ENCODE results near the gene ASCL2. TPM values are rescaled to one million over a fixed set of nuclear protein-coding genes. Genes with fewer than 3 reads are reported as not detected.

ASCL2 gene
- total and polyA plus RNA-seq, 2 of the 4 experiments (the other 2 are of a cell fraction), result not detected

- DNase-seq (no peak), ATAC-seq (ENCODE audit: low read depth) (no peak)
- Histone ChIP-seq H3K36me3 (ENCODE audit: control insufficient read depth, insufficient read depth, low read length) (no peaks in the 10 kb centered on the region), H3K4me1 (ENCODE audit: control insufficient read depth, insufficient read depth, low read length) (no peaks in the 10 kb centered on the region), H4K5ac (ENCODE audit: low read depth, low read length) (no peak overlapping the region), H3K4me2 (ENCODE audit: low read depth, low read length) (no peak overlapping the region), H3K79me1 (ENCODE audit: low read depth in 1 of 2, low read length in 2 of 2) (no peaks in the 10 kb centered on the region), H3K9ac (ENCODE audit: low read depth, low read length) (no peak overlapping the region), H3K4me3 (ENCODE audit: insufficient read depth, low read depth, low read length) (no peak overlapping the region), H3K27ac (ENCODE audit: insufficient read depth, low read length) (no peak overlapping the region), H3K23ac (ENCODE audit: low read depth, low read length) (no peak overlapping the region), H2BK5ac (ENCODE audit: low read depth, low read length, poor library complexity, severe bottlenecking) (no peak overlapping the region), H3K56ac (ENCODE audit: extremely low read depth, insufficient read depth, low read length) (no peak overlapping the region), H4K20me1 (ENCODE audit: insufficient read depth, low read length) (no peaks in the 10 kb centered on the region), H2BK20ac (ENCODE audit: low read depth, low read length) (no peak overlapping the region), H3K9me3 (ENCODE audit: control insufficient read depth, insufficient read depth, low read length) (no peaks in the 10 kb centered on the region), H2AFZ (replicated peaks; ENCODE audit: low read length, poor library complexity) (no peak overlapping the region), H2AK9ac (replicated peaks; ENCODE audit: low read depth, low read length, poor library complexity) (no peak overlapping the region), H3K4ac (ENCODE audit: low read depth, low read length) (no peak overlapping the region), H3K18ac (ENCODE audit: low read depth, low read length) (no peak overlapping the region), H3K27me3 (ENCODE audit: control insufficient read depth, insufficient read depth, low read length) (peaks cover 47% of the 10 kb centered on the region), H3K9me1 (ENCODE audit: insufficient read depth, low read length) (no peaks in the 10 kb centered on the region), H2AK5ac (ENCODE audit: low read depth, low read length) (no peak overlapping the region), H2BK120ac (ENCODE audit: low read depth, low read length) (no peak overlapping the region), H4K91ac (ENCODE audit: insufficient read depth, low read depth, low read length) (no peak overlapping the region), H3K14ac (replicated peaks; ENCODE audit: low read depth, low read length) (no peak overlapping the region), H2BK15ac (ENCODE audit: low read depth, low read length) (no peak overlapping the region), H4K8ac (ENCODE audit: low read depth in 2 of 2, low read length in 2 of 2) (no peak overlapping the region)
- no TSS peak for BruUV-seq (replicated peaks)
- ChIA-PET POLR2A (ENCODE audit: unreplicated experiment) (no interaction called here), CTCF (no interaction called here)
- WGBS, 2 experiments (ENCODE audit: extremely low coverage in 2 of 2, insufficient read length in 1 of 2), result 82% methylated on average over 19 of the region's 26 CpGs; no CpG with 5 or more reads in 1 of the 2 experiments
- TF ChIP-seq RAD21 (IDR thresholded peaks at IDR 0.05; ENCODE audit: low read length) (no peak), NFE2L2 (IDR thresholded peaks at IDR 0.05; ENCODE audit: low read depth, low read length) (no peak)
- intact Hi-C loops (cut with micrococcal nuclease) (no loop called here), dilution Hi-C loops (cut with HindIII; ENCODE audit: low sequenced_read_pairs, unreplicated experiment) (no loop called here), in situ Hi-C loops (cut with MboI; ENCODE audit: low sequenced_read_pairs) (no loop called here)
These were observed 9.7 kb downstream of the ASCL2 start for GRCh38 chr11:2260491-2261364.

All from IMR-90 (cell line).